Fibroblast of pulmonary artery (primary cell): ENCODE results near the gene PLD5.

Source experiments
- DNase-seq: peaks from one replicate; pipeline ENCODE4 v3.0.0-alpha.2; 2010; ENCODE audit warnings: low read depth
- H3K4me3 ChIP-seq: replicated peaks from 2 replicates; pipeline ENCODE4 v1.5.1; 2011; ENCODE audit warnings: low read depth, mild to moderate bottlenecking, control low read depth, low read length, moderate library complexity
- CTCF ChIP-seq: IDR thresholded peaks from 2 replicates; pipeline ENCODE4 v1.5.1; 2011; ENCODE audit warnings: mild to moderate bottlenecking, control low read depth, low read length, inconsistent platforms; ENCODE audit errors: missing control alignments

Gene PLD5

DNA sequence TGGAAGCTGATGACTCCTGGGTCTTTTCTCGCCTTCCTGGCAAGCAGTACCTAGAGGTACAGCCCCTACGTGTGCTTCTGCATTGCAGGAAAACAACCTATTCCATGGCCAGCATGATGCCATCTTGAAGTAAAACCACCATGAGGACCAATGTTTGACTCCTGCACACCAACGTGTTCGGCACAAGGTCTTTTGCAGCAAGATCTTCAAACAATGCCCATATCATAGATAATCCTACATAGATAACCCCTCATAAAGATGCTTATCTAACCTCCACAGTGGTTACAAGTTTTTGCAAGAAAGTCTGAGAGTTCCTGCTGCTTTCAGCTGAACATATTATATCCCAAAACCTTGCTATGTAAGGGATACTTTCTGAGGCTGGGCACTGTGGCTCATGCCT is 384.5 kb downstream of the PLD5 start:
- no peak for TF ChIP-seq CTCF
- DNase-seq, result no peak

GRCh38 chr1:242139442-242139841 is 385.1 kb downstream of the PLD5 start:
- no peak overlapping the region for H3K4me3 ChIP-seq
- TF ChIP-seq CTCF, result no peak
- DNase-seq, result no peak

More for the DNA sequence above, 384.5 kb downstream of the PLD5 start:
- no peak overlapping the region for H3K4me3 ChIP-seq

- H3K4me3 ChIP-seq, result no peak overlapping the region
- no peak for DNase-seq
- TF ChIP-seq CTCF, result no peak
These were observed 390.7 kb downstream of the PLD5 start for GRCh38 chr1:242133796-242134195.

- no peak for DNase-seq
- H3K4me3 ChIP-seq, result no peak overlapping the region
- no peak for TF ChIP-seq CTCF
These were observed 391.1 kb downstream of the PLD5 start for GRCh38 chr1:242133351-242133750.

GRCh38 chr1:242132121-242132817 is 392.2 kb downstream of the PLD5 start:
- no peak for DNase-seq
- no peak overlapping the region for H3K4me3 ChIP-seq
- TF ChIP-seq CTCF, result no peak

DNA sequence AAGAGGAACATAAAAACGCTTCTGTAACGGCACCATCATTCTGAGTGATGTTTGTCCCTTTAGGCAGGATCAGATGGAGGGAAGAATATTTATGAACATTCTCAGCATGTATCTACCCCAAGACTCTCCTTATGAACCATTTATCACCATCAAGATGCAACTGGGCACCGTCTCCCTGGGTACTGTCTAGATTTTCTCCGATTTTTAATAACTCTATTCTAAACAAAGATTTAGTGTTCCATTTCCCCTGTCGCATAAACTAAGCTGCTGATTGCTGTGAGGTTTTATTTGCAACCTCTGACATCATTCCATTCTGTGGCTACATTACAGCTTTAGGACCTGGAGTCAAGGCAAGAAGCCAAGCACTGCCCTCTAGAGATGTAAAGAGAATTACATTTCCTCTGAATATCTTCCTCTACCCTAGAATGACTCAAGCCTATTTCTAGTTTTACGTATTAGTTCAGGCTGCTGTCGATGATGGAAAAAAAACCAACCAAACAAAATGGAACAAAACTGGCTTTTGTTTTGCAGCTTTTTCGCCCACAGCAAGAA is 395.5 kb downstream of the PLD5 start:
- no peak overlapping the region for H3K4me3 ChIP-seq
- TF ChIP-seq CTCF, result no peak
- DNase-seq, result no peak

- no peak overlapping the region for H3K4me3 ChIP-seq
- no peak for TF ChIP-seq CTCF
- DNase-seq, result no peak
These were observed 404.1 kb downstream of the PLD5 start for GRCh38 chr1:242120432-242120831.
